MM.1S (cell line): ENCODE data around the gene KIF21B.

Experiments used
- DNase-seq: peaks from one replicate; pipeline ENCODE4 v3.0.0-alpha.2; 2015
- H2AFZ ChIP-seq: fragments of 300-600 bp; sonication (generic); 2 replicates; pipeline ENCODE4 v1.6.0; 2016; ENCODE audit warnings: antibody characterized with exemption, low read length
- H3F3A ChIP-seq: fragments of 300-600 bp; sonication (generic); 2 replicates; pipeline ENCODE4 v1.6.1; 2016; ENCODE audit warnings: mild to moderate bottlenecking, antibody characterized with exemption, low read length, moderate library complexity, mixed read lengths; ENCODE audit not compliant: insufficient read depth
- H3K27ac ChIP-seq: fragments of 300-600 bp; sonication (generic); 2 replicates; pipeline ENCODE4 v1.5.1; 2016; ENCODE audit warnings: mild to moderate bottlenecking, low read length
- H3K27me3 ChIP-seq: fragments of 300-600 bp; sonication (generic); replicated peaks from 2 replicates; pipeline ENCODE4 v1.6.0; 2016; ENCODE audit warnings: low read length; ENCODE audit not compliant: insufficient read depth
- H3K36me3 ChIP-seq: fragments of 300-600 bp; sonication (generic); replicated peaks from 2 replicates; pipeline ENCODE4 v1.6.1; 2016; ENCODE audit warnings: mild to moderate bottlenecking, low read length, mixed read lengths; ENCODE audit not compliant: insufficient read depth
- H3K4me1 ChIP-seq: fragments of 300-600 bp; sonication (generic); 2 replicates; pipeline ENCODE4 v1.6.1; 2016; ENCODE audit warnings: low read length, mixed read lengths
- H3K4me2 ChIP-seq: fragments of 300-600 bp; sonication (generic); 2 replicates; pipeline ENCODE4 v1.6.0; 2016; ENCODE audit warnings: low read depth, low read length
- H3K4me3 ChIP-seq: fragments of 300-600 bp; sonication (generic); 2 replicates; pipeline ENCODE4 v1.5.1; 2016; ENCODE audit warnings: low read length, mixed read lengths
- H3K79me2 ChIP-seq: fragments of 300-600 bp; sonication (generic); 2 replicates; pipeline ENCODE4 v1.6.1; 2016; ENCODE audit warnings: mixed run types, low read length, mixed read lengths
- H3K9ac ChIP-seq: fragments of 300-600 bp; sonication (generic); 2 replicates; pipeline ENCODE4 v1.6.1; 2016; ENCODE audit warnings: low read length, mixed read lengths
- H3K9me2 ChIP-seq: fragments of 300-600 bp; sonication (generic); replicated peaks from 2 replicates; pipeline ENCODE4 v1.6.1; 2016; ENCODE audit warnings: mild to moderate bottlenecking, low read length, mixed read lengths; ENCODE audit not compliant: insufficient read depth
- H3K9me3 ChIP-seq: fragments of 300-600 bp; sonication (generic); replicated peaks from 2 replicates; pipeline ENCODE4 v1.6.1; 2016; ENCODE audit warnings: mild to moderate bottlenecking, low read length, mixed read lengths; ENCODE audit not compliant: insufficient read depth
- H4K20me1 ChIP-seq: fragments of 300-600 bp; sonication (generic); 2 replicates; pipeline ENCODE4 v1.6.1; 2016; ENCODE audit warnings: mild to moderate bottlenecking, low read length, moderate library complexity, mixed read lengths; ENCODE audit not compliant: insufficient read depth
- EZH2 ChIP-seq: fragments of 300-600 bp; sonication (generic); optimal IDR thresholded peaks from 2 replicates; pipeline ENCODE3; 2017; ENCODE audit warnings: low read depth, mild to moderate bottlenecking, antibody characterized with exemption, low read length, mixed read lengths
- EZH2phosphoT487 ChIP-seq: fragments of 300-600 bp; sonication (generic); IDR thresholded peaks from 2 replicates; pipeline ENCODE4 v1.6.1; 2018; ENCODE audit warnings: antibody characterized with exemption, low read length
- TF ChIP-seq, protein P1 (sequence below): fragments of 300-600 bp; sonication (generic); IDR thresholded peaks from 2 replicates; pipeline ENCODE4 v1.5.1; 2016; ENCODE audit warnings: antibody characterized with exemption, low read length, mixed read lengths

Gene KIF21B

DNA sequence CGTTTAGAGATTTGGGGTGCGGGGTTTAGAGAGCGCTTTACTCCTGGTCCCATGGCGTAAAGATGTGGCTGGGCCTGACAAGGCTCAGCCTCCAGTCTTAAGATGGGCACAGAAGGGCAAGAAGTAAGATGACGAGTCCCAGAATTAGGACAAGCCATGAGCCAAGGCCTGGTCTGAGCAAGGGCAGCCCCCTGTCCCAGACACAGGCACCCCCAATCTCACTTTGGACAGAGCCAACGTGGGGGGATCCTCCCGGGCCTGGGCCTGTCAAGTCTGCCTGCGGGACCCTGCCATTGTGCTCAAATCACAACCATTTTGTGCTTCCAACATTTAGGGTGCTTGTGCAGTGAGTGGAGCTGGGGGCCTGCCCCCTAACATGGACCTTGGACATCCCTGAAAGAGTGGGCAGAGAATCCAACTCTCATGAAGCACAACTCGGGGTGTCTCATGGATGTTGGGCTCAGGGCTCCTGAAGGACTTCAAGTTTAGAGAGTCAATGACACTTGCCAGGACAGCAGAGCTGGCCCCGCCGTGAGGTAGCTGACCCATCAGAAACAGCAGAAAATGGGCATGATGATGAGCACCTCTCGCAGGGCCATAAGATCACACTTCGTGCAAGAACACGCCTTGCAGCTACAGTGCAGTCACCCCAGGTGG lies 52.6 kb downstream of the KIF21B start:
- no peak overlapping the region for H3K4me3 ChIP-seq
- no peaks in the 10 kb centered on the region for H3K36me3 ChIP-seq
- H4K20me1 ChIP-seq: no peaks in the 10 kb centered on the region
- no peaks in the 10 kb centered on the region for H3K9me2 ChIP-seq
- TF ChIP-seq, protein P1, sequence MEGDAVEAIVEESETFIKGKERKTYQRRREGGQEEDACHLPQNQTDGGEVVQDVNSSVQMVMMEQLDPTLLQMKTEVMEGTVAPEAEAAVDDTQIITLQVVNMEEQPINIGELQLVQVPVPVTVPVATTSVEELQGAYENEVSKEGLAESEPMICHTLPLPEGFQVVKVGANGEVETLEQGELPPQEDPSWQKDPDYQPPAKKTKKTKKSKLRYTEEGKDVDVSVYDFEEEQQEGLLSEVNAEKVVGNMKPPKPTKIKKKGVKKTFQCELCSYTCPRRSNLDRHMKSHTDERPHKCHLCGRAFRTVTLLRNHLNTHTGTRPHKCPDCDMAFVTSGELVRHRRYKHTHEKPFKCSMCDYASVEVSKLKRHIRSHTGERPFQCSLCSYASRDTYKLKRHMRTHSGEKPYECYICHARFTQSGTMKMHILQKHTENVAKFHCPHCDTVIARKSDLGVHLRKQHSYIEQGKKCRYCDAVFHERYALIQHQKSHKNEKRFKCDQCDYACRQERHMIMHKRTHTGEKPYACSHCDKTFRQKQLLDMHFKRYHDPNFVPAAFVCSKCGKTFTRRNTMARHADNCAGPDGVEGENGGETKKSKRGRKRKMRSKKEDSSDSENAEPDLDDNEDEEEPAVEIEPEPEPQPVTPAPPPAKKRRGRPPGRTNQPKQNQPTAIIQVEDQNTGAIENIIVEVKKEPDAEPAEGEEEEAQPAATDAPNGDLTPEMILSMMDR: no peak
- TF ChIP-seq EZH2phosphoT487 (no peak), EZH2 (no peak)
- H3K27me3 ChIP-seq: no peaks in the 10 kb centered on the region
- DNase-seq: no peak
- no peak overlapping the region for H3K9ac ChIP-seq
- H3K27ac ChIP-seq: no peak overlapping the region
- H2AFZ ChIP-seq: no peak overlapping the region
- H3K4me2 ChIP-seq: no peak overlapping the region
- no peaks in the 10 kb centered on the region for H3K79me2 ChIP-seq
- no peaks in the 10 kb centered on the region for H3K9me3 ChIP-seq
- no peaks in the 10 kb centered on the region for H3K4me1 ChIP-seq
- H3F3A ChIP-seq: no peaks in the 10 kb centered on the region

DNA sequence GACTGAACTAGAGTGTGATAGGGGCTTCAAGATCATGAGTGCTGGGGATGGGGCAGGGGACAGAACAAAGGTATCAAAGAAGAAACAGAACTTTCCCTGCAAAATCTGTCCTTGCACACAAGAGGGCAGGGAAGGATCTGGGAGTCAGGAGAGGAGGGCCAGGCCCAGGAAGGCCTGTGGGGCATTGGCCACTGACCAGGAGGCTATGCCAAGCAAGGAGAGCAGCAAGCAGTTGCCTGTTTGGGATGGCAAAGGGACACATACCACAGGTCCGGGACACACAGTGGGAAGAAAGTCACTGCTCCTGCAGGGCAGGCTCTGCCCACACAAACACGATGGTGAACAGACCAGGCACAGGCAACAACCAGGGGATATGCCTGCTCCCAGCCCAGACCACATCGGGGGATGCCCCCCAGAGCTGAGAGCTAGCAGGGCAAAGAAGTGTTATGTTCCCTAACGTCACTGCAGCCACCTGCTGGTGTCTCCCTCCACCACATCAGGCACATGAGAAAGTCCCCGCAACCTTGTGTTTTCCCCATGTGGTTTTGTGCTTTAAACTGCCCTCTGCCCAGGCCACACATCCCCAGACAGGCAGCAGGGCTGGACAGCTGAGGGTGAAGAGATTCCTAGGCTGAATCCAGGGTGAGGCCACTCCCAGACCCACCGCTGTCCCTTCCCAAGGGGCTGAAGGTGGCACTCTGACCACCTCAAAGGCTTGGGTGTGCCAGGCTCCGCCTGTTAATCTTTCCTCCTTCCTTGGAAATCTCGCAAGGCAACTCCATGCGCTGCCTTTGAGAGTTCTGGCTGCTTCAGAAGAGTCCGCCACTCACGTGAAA lies 53.6 kb downstream of the KIF21B start:
- H3K9ac ChIP-seq: no peak overlapping the region
- no peaks in the 10 kb centered on the region for H3F3A ChIP-seq
- no peak for TF ChIP-seq EZH2phosphoT487
- TF ChIP-seq EZH2: no peak
- TF ChIP-seq, protein P1: no peak
- H3K4me3 ChIP-seq: no peak overlapping the region
- H3K4me1 ChIP-seq: no peaks in the 10 kb centered on the region
- no peak overlapping the region for H2AFZ ChIP-seq
- no peaks in the 10 kb centered on the region for H4K20me1 ChIP-seq
- H3K9me3 ChIP-seq: no peaks in the 10 kb centered on the region
- H3K9me2 ChIP-seq: no peaks in the 10 kb centered on the region
- H3K79me2 ChIP-seq: no peaks in the 10 kb centered on the region
- no peak overlapping the region for H3K4me2 ChIP-seq
- no peaks in the 10 kb centered on the region for H3K27me3 ChIP-seq
- no peak for DNase-seq
- H3K27ac ChIP-seq: no peak overlapping the region
- no peaks in the 10 kb centered on the region for H3K36me3 ChIP-seq

DNA sequence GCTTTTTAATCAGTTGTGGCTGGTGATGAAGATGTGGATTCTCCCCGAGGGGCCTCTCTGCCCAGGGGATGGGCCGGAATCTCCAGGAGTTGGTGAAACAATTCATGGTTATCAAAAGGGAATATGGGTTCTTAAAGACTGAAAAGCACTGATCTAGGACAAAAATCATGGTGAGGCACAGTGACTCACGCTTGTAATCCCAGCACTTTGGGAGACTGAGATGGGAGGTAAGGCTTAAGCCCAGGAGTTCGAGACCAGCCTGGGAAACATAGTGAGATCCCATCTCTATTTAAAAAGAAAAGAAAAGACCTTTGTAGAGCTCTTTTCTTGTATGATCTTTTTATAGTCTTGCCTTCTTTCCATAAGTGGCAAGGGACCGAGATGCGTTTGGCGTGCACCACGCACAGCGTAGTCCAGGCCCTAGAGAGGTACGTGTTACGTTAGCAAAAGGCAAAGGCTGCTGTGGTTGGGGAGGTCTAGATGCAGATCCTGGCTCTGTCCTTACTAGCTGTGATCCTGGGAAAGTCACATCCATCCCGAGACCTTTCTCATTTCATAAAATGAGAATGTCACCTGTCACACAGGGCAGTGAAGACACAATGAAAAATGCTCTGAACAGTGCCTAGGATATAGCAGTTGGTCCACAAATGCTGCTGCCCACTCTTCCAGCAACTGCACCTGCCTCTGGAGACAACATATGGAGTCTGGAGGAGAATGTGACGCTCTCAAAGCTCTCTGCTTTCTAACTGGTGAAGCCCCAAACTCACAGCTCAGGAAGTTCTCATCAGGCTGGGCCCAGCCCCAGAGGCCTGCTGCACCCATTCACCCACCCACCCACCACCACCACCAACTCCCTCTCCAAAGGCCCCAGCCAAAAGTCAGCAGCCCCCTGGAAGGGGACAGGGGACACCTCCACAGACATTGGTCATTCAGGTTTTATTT lies 54.8 kb downstream of the KIF21B start:
- Histone ChIP-seq H3K4me3 (no peak overlapping the region), H3K27ac (no peak overlapping the region), H4K20me1 (no peaks in the 10 kb centered on the region), H3K36me3 (no peaks in the 10 kb centered on the region), H3K4me2 (no peak overlapping the region), H3K27me3 (no peaks in the 10 kb centered on the region), H3K4me1 (no peaks in the 10 kb centered on the region), H3K9me3 (no peaks in the 10 kb centered on the region), H3F3A (no peaks in the 10 kb centered on the region), H3K9ac (no peak overlapping the region), H2AFZ (no peak overlapping the region), H3K9me2 (no peaks in the 10 kb centered on the region), H3K79me2 (no peaks in the 10 kb centered on the region)
- DNase-seq: no peak
- TF ChIP-seq, protein P1: no peak
- TF ChIP-seq EZH2: no peak
- no peak for TF ChIP-seq EZH2phosphoT487
